Fibroblast of the conjunctiva (primary cell): Measurements from ENCODE around the gene CMAS.
A peak's percentile ranks its signal among the peaks of the same experiment; 100 is the strongest.
"Not testable (repeated sequence)": the region's sequence is repeated elsewhere in the genome, so short reads cannot be mapped to it uniquely, and the experiment has no call there.

Experiments
- DNase-seq: peaks from one replicate; pipeline ENCODE4 v3.0.0-alpha.2; 2010; ENCODE audit warnings: low read depth

The CMAS gene

GRCh38 chr12:22046090-22046967, at the start of gene CMAS:
TSS of gene CMAS (plus strand) at chr12:22046218. CDS start at chr12:22046304, 86 bp downstream.
- DNase-seq, result peak; percentile 18

- no peak for DNase-seq
Observed at GRCh38 chr12:21998295-21998694, 47.7 kb upstream of the CMAS start.

GRCh38 chr12:21998782-21999181, 47.2 kb upstream of the CMAS start:
- DNase-seq, result no peak

- DNase-seq, result no peak
Observed at GRCh38 chr12:22002430-22002829, 43.6 kb upstream of the CMAS start.

GRCh38 chr12:22007794-22008193, 38.2 kb upstream of the CMAS start:
- not testable (repeated sequence) for DNase-seq

- DNase-seq, result no peak
Observed at GRCh38 chr12:22008196-22008595, 37.8 kb upstream of the CMAS start.

GRCh38 chr12:22014041-22014782, 31.8 kb upstream of the CMAS start:
- no peak for DNase-seq

GRCh38 chr12:22014783-22015144, 31.3 kb upstream of the CMAS start:
- no peak for DNase-seq

- DNase-seq, result no peak
Observed at GRCh38 chr12:22016982-22017381, 29.0 kb upstream of the CMAS start.

- no peak for DNase-seq
Observed at GRCh38 chr12:22018860-22019259, 27.2 kb upstream of the CMAS start.

GRCh38 chr12:22023489-22023888, 22.5 kb upstream of the CMAS start:
- not testable (repeated sequence) for DNase-seq

GRCh38 chr12:22029491-22029890, 16.5 kb upstream of the CMAS start:
- no peak for DNase-seq

GRCh38 chr12:22029991-22030390, 16.0 kb upstream of the CMAS start:
- no peak for DNase-seq

GRCh38 chr12:22032732-22033131, 13.3 kb upstream of the CMAS start:
- no peak for DNase-seq

- DNase-seq, result no peak
Observed at GRCh38 chr12:22034709-22035506, 11.1 kb upstream of the CMAS start.

GRCh38 chr12:22037947-22038346, 8.1 kb upstream of the CMAS start:
- no peak for DNase-seq

- no peak for DNase-seq
Observed at GRCh38 chr12:22038734-22039133, 7.3 kb upstream of the CMAS start.

GRCh38 chr12:22039361-22039760, 6.7 kb upstream of the CMAS start:
- no peak for DNase-seq

GRCh38 chr12:22042976-22043669, 2.9 kb upstream of the CMAS start:
- no peak for DNase-seq

- no peak for DNase-seq
Observed at GRCh38 chr12:22043943-22044342, 2.1 kb upstream of the CMAS start.

- DNase-seq, result no peak
Observed at GRCh38 chr12:22044391-22044790, 1.6 kb upstream of the CMAS start.

- DNase-seq, result no peak
Observed at GRCh38 chr12:22046968-22047390, 961 bp downstream of the CMAS start.
